GM12892 (cell line): ENCODE data around the gene BLOC1S1.
"Not testable (repeated sequence)": the region's sequence is repeated elsewhere in the genome, so short reads cannot be mapped to it uniquely, and the experiment has no call there.

ENCODE experiments used
- DNase-seq: peaks from one replicate; pipeline ENCODE4 v3.0.0; 2011; ENCODE audit not compliant: insufficient read length
- FAIRE-seq: peaks from 2 replicates; lab custom pipeline; 2011; peaks lifted over from hg19 to GRCh38; lab: Jason Lieb, UNC
- POLR2A ChIP-seq: IDR thresholded peaks from 2 replicates; pipeline ENCODE4 v1.6.1; 2011; ENCODE audit warnings: low read depth, low read length, control low read depth
- POLR2AphosphoS5 ChIP-seq: IDR thresholded peaks from 2 replicates; pipeline ENCODE4 v1.6.1; 2011; ENCODE audit warnings: low read depth, low read length, control low read depth
- TAF1 ChIP-seq: IDR thresholded peaks from 2 replicates; pipeline ENCODE4 v1.6.1; 2011; ENCODE audit warnings: low read depth, mild to moderate bottlenecking, control low read depth, low read length, borderline replicate concordance

BLOC1S1 gene

DNA sequence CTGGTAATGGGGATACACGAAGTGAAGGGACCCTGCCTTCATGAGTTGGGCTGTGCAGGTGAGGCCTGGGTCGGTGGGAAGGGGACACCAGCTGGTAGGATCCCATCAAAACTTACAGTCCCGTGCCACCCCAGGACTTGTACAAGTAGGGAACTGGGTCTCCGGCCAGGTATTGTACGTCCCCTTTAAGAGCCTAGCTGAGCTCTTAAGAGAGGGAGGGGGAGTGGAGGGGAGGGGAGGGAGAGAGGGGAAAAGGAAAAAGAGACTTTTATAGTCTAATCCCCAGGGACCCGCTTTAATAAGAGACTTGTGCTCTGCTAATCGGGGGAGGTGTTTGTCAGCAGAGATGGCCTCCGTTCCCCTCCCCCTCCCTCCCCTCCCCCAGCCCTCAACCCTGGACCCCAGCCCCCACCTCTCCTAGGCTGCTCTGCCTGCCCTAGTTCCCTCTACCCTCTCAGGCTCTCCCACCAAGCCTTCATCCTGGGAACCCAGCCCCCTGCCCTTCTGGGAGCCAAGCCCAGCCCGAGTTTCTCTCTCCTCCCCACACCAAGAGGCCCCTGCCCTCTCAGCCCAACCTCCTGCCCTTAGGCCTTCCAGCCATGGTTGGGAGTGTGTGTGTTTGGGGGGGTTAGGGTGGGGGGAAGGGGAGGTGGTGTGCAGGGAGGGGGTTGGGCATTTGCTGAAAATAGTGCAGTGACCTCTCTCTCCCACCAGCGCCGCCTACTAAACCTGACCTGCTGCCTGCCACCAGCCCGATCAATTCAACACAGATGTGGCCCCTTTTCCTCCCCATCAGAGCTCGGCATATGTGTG lies 29.7 kb downstream of the BLOC1S1 start:
- DNase-seq (no peak), FAIRE-seq (no peak)
- no peak for TF ChIP-seq POLR2A
- TF ChIP-seq TAF1: no peak
- no peak for TF ChIP-seq POLR2AphosphoS5

DNA sequence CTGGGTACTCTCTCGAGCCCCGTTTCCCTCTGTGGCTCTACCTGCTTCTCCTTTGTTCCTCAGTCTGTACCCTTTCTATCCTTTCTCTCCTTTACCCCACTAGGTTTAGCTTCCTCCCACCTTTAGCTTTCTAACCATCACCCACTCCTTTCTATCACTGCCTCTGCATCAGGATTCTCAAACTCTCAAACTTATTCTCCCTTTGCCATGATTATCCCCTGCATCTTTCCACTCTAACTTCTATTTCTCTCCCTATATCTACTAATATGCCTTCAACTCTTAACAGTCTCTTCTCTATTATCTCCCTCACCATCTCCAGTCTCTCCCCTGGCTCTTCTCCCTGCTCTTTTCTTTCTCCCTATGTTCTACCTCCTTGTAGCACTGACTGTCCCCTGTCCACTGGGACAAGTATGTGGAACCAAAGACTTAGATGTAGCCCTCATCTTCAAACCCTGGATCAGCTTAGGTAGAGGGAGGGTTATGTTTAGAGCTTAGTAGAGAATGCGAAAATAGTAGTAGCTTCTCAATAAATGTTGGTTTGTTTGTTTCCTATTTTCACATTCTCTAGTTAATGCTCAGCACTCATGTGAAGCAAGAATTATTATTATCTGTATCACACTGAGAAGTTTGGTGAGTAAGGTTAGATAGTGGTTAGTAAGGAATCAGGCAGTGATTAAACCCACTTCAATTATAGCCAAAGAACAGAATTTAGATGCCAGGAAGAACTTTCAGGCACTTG lies 30.5 kb downstream of the BLOC1S1 start:
- TF ChIP-seq TAF1 (no peak), POLR2AphosphoS5 (no peak), POLR2A (no peak)
- FAIRE-seq (no peak), DNase-seq (no peak)

DNA sequence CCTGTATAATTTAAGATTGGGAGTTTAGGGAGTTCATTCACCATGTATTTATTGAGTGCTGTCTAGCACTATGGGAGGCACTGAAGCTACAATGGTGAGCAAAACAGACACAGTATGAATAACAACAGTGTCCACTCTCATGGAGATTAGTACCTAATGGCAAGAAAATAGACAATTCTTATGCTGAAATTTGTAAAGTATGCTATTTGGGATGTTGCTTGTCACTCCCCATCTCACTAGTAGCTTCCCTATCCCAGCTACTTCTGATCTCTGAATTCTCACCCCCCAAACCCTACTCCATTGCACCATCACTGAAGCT lies 31.0 kb downstream of the BLOC1S1 start:
- TF ChIP-seq POLR2A: no peak
- TF ChIP-seq POLR2AphosphoS5: no peak
- TF ChIP-seq TAF1: no peak
- FAIRE-seq: no peak
- DNase-seq: no peak

DNA sequence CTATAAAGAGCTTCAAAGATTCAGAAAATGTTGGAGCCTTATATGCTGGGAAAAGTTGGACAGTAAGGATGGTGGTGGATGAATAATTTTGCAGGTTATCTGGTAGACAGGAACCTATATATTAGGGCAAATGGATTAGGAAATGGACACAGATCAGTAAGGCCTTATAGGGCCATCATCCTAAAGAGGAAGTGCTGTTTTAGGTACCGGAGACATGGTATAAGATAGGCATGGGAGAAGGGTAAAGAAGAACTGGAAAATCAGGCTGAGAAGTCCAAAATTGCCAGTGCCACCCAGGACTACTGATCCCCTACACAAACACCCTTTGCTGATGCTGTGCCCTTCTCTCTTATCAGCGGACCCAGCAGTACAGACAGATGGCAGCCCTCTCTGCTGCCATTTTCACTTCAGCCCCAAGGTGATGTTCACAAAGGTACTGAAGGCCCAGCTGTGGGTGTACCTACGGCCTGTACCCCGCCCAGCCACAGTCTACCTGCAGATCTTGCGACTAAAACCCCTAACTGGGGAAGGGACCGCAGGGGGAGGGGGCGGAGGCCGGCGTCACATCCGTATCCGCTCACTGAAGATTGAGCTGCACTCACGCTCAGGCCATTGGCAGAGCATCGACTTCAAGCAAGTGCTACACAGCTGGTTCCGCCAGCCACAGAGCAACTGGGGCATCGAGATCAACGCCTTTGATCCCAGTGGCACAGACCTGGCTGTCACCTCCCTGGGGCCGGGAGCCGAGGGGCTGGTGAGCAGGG lies 32.6 kb downstream of the BLOC1S1 start:
- no peak for FAIRE-seq
- DNase-seq: no peak
- TF ChIP-seq POLR2A: no peak
- TF ChIP-seq TAF1: no peak
- no peak for TF ChIP-seq POLR2AphosphoS5

DNA sequence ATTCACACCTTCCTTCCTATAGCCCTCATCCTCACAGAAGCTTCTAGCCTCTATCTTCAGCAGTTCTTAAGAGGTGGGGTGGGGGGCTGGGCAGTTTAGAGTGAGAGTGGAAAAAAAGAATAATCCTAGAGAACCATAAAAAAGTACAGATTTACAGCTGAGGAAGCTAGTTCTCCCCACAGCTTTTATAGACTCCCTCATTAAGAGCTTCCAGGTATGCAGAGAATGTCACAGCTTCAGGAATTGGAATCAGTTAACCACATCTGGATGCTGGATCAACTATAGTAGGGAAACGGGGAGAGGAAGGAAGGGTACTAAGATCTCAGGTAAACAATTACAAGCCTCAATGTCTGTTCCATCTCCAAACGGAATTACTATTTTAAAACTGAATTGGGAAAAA lies 39.4 kb downstream of the BLOC1S1 start:
- DNase-seq: no peak
- TF ChIP-seq TAF1: no peak
- no peak for TF ChIP-seq POLR2AphosphoS5
- TF ChIP-seq POLR2A: no peak
- FAIRE-seq: no peak

DNA sequence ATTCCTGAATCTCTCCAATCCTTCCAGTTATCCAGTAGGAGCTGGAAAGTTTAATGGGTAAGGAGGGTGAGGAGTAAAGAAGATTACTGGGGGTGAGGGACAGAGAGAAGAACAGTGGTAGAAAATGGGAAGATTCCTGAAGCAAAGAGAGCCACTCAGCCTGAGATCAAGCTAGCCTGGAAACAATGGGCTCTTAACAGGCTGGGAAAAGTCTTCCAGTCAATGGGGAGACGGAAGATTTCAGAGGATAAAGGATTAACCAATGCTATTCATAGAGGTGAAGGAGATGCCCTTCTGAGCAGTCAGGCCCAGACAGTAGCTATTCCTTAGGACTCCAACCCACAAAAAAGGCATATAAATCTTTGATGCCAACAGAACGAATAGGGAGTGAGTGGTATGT lies 41.9 kb downstream of the BLOC1S1 start:
- FAIRE-seq (no peak), DNase-seq (no peak)
- TF ChIP-seq POLR2AphosphoS5: no peak
- TF ChIP-seq TAF1: no peak
- no peak for TF ChIP-seq POLR2A

DNA sequence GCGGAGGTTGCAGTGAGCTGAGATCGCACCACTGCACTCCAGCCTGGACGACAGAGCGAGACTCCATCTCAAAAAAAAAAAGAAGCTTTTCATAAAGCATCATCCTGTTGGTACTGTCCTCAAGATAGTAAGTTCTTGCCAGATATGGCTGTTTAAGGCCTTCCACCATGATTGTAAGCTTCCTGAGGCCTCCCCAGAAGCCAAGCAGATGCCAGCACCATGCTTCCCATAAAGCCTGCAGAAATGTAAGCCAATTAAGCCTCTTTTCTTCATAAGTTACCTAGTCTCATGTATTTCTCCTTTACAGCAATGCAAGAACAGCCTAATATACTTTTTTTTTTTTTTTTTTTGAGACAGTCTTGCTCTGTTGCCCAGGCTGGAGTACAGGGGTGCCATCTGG lies 42.7 kb downstream of the BLOC1S1 start:
- FAIRE-seq, DNase-seq: not testable (repeated sequence)

DNA sequence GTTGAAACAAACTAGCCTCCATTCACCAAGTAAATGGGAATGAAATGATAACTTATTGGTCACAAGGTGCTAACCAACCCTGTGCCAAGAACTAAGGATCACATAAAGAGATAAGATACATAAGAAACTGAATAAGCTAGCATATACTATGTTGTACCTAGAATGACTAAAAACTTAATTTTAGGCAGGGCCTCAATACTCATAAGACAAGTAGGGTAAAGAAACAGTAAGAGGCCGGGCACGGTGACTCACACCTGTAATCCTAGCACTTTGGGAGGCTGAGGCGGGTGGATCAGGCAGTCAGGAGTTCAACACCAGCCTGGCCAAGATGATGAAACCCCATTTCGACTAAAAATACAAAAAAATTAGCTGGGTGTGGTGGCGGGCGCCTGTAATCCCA lies 44.8 kb downstream of the BLOC1S1 start:
- FAIRE-seq: no peak
- DNase-seq: no peak

DNA sequence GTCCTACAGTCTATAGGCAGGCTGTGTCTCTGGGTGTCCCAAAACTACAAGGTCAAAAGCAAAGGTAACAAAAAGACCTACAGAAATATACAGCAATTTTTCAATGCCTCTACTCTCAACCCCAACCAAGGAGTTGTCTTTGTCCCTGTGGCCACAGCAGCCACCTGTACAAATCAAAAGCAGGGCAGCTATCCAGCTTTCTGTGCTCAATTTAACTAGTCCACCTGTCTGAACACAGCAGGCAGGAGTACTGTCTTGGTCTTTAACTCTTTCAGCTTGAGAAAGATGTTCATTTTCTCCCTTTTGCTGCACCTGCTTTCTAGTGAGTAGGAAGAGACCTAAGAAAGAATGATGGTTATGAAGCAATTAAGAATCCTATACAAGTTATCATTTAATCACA lies 46.8 kb downstream of the BLOC1S1 start:
- no peak for FAIRE-seq
- DNase-seq: no peak
- TF ChIP-seq POLR2A: no peak
- no peak for TF ChIP-seq POLR2AphosphoS5
- no peak for TF ChIP-seq TAF1

More for the DNA sequence above, 44.8 kb downstream of the BLOC1S1 start:
- no peak for TF ChIP-seq POLR2AphosphoS5
- no peak for TF ChIP-seq POLR2A
- TF ChIP-seq TAF1: no peak

DNA sequence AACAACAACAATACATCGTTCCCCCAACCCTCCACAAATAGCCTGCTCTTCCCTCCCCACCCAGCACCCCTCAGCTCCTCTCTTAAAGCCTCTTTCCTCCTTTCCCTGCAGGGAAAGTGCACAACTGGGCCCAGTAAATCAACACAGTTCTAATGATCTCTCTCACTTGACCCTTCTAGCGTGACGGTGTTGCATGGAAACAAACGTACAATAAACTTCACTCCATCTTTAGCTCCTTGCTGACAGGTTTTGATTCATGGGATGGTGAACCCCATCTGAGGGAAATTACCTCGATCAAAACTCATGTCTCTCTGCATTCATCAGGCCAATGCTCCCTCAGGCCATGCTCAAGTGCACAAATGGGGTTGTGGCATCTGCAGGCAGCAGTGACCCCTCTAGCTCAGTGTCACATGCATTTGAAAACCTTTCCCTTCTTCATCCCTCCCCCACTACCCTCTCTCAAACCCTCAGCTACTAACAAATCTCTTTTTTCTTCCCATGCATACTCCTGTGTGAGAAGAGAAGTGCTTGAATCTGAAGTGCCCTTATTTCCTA lies 50.0 kb downstream of the BLOC1S1 start:
- DNase-seq (no peak), FAIRE-seq (no peak)
- TF ChIP-seq POLR2A (no peak), POLR2AphosphoS5 (no peak), TAF1 (no peak)

DNA sequence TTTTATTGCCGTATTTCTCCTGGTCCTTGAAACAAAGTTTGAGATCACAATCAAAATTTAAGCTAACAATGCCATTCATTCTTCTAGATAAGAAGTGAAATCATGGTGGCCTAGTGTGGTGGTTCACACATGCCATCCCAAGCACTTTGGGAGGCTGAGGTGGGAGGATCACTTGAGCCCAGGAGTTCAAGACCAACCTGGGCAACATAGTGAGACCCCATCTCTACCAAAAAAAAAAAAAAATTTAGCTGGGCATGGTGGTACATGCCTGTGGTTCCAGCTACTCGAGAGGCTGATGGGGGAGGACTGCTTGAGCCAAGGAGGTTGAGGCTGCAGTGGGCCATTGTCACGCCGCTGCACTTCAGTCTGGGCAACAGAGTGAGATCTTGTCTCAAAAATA lies 51.3 kb downstream of the BLOC1S1 start:
- FAIRE-seq (no peak), DNase-seq (no peak)
- TF ChIP-seq POLR2A (no peak), TAF1 (no peak), POLR2AphosphoS5 (no peak)
